IPS-18a (cell line): ENCODE data around the gene TRABD2A.
"Not testable (repeated sequence)": the region's sequence is repeated elsewhere in the genome, so short reads cannot be mapped to it uniquely, and the experiment has no call there.

Experiments
- H3K27ac ChIP-seq: one replicate; pipeline ENCODE4 v1.5.1; 2013; ENCODE audit warnings: low read length
- H3K27me3 ChIP-seq: one replicate; pipeline ENCODE4 v1.6.1; 2013; ENCODE audit warnings: mild to moderate bottlenecking, low read length; ENCODE audit not compliant: control insufficient read depth, insufficient read depth
- H3K36me3 ChIP-seq: one replicate; pipeline ENCODE4 v1.6.1; 2013; ENCODE audit warnings: low read depth, low read length; ENCODE audit not compliant: control insufficient read depth
- H3K4me1 ChIP-seq: one replicate; pipeline ENCODE4 v1.6.1; 2013; ENCODE audit warnings: low read depth, low read length; ENCODE audit not compliant: control insufficient read depth
- H3K4me3 ChIP-seq: one replicate; pipeline ENCODE4 v1.5.1; 2013; ENCODE audit warnings: low read length
- H3K9ac ChIP-seq: one replicate; pipeline ENCODE4 v1.6.1; 2013; ENCODE audit warnings: mild to moderate bottlenecking, low read length, moderate library complexity
- H3K9me3 ChIP-seq: one replicate; pipeline ENCODE4 v1.6.1; 2013; ENCODE audit warnings: low read depth, low read length; ENCODE audit not compliant: control insufficient read depth

Gene TRABD2A

GRCh38 chr2:84884449-84884848, 3.6 kb upstream of the TRABD2A start:
- Histone ChIP-seq H3K4me1 (peaks cover 4% of the 10 kb centered on the region), H3K27me3 (peaks cover 57% of the 10 kb centered on the region), H3K4me3 (no peak overlapping the region), H3K36me3 (no peaks in the 10 kb centered on the region), H3K27ac (no peak overlapping the region), H3K9ac (no peak overlapping the region), H3K9me3 (no peaks in the 10 kb centered on the region)

GRCh38 chr2:84882775-84883550, 2.1 kb upstream of the TRABD2A start:
- H3K4me1 ChIP-seq: peaks cover 4% of the 10 kb centered on the region
- H3K27me3 ChIP-seq: peaks cover 72% of the 10 kb centered on the region
- no peak overlapping the region for H3K27ac ChIP-seq

DNA sequence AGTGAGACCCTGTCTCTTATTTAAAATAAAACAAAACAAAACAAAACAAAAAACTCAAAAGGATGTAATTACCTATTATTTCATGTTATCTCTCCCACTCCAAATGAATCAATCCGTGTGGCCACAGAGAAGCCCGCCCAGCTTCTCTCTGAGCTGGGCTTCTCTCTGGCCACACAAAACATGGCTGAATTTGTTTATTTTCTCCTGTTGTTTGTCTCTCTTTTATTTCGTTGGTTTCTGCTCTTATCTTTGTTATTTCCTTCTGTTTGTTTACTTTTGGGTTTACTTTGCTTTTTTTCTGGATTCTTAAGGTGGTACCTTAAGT, 1.5 kb upstream of the TRABD2A start:
- Histone ChIP-seq H3K4me1 (peaks cover 4% of the 10 kb centered on the region), H3K27ac (no peak overlapping the region), H3K27me3 (peaks cover 77% of the 10 kb centered on the region), H3K9me3 (no peaks in the 10 kb centered on the region), H3K9ac (no peak overlapping the region), H3K36me3 (no peaks in the 10 kb centered on the region), H3K4me3 (no peak overlapping the region)

More at GRCh38 chr2:84882775-84883550, 2.1 kb upstream of the TRABD2A start:
- Histone ChIP-seq H3K9ac (no peak overlapping the region), H3K9me3 (no peaks in the 10 kb centered on the region), H3K36me3 (no peaks in the 10 kb centered on the region), H3K4me3 (no peak overlapping the region)

- no peaks in the 10 kb centered on the region for H3K36me3 ChIP-seq
- H3K4me3 ChIP-seq: peak overlapping the region; percentile 62
- peak overlapping the region; percentile 26 for H3K9ac ChIP-seq
- peaks cover 4% of the 10 kb centered on the region for H3K4me1 ChIP-seq
- no peak overlapping the region for H3K27ac ChIP-seq
- H3K27me3 ChIP-seq: peaks cover 83% of the 10 kb centered on the region
- no peaks in the 10 kb centered on the region for H3K9me3 ChIP-seq
Observed at GRCh38 chr2:84881581-84882413, 913 bp upstream of the TRABD2A start.

DNA sequence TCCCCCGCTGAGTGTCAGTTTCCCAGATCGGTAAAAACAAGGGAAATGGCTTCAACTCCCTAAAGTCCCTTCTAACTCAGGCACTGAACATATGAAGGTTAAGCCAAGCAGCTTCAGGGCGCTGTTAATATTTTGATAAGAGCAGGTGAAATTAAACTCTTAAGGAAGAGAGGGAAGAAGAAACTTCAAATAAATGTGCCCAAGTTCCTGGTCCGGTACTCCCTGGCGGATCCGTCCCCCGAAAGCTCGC, 564 bp downstream of the TRABD2A start:
- H3K9ac ChIP-seq: peak overlapping the region; percentile 26

DNA sequence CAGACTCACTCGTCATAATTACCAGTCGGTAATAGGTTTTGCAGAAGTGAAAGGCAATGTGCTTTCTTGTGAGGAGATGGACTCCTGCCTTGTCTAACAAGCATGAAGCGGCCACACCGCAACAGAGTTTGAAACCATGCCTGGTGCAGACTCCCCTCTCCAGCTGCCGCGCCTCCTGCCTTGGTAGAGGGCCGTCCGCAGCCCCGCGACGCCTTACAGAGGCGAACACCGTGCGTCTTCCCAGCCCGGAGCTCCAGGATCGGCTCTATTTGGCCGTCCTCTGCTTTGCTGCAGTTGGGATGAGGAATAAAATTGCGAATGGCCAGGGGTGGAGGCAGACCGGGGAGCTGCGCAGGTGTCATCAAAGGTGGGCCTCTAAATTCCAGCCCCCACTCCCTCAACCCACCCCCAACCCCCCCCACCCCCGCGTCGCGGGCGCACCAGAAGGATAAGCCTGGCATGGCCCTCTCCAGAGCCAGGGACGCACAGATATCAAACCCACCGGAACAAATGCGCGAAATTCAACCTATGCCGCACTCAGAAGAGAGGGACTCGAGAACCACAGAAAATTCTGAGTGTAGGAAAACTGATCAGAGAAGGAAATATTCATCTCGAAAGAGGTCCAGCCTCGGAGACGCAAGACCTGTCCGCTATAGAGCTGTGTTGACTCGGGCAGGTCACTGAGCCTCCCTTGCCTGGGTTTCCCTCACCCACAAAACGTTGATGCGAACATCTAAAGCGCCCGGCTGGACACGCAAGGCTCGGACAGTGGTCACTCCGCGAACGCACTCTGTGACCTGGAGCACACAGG, 1.1 kb downstream of the TRABD2A start:
- H3K27ac ChIP-seq: no peak overlapping the region
- peaks cover 4% of the 10 kb centered on the region for H3K4me1 ChIP-seq
- no peaks in the 10 kb centered on the region for H3K9me3 ChIP-seq
- no peaks in the 10 kb centered on the region for H3K36me3 ChIP-seq
- H3K9ac ChIP-seq: peak overlapping the region; percentile 26
- peaks cover 81% of the 10 kb centered on the region for H3K27me3 ChIP-seq
- H3K4me3 ChIP-seq: peak overlapping the region; percentile 62

More for the DNA sequence above, 564 bp downstream of the TRABD2A start:
- Histone ChIP-seq H3K4me1 (peaks cover 4% of the 10 kb centered on the region), H3K27ac (no peak overlapping the region), H3K4me3 (peak overlapping the region; percentile 62), H3K9me3 (no peaks in the 10 kb centered on the region), H3K27me3 (peaks cover 84% of the 10 kb centered on the region), H3K36me3 (no peaks in the 10 kb centered on the region)

GRCh38 chr2:84878896-84879583, 1.8 kb downstream of the TRABD2A start:
- no peak overlapping the region for H3K9ac ChIP-seq
- peaks cover 74% of the 10 kb centered on the region for H3K27me3 ChIP-seq
- no peaks in the 10 kb centered on the region for H3K9me3 ChIP-seq
- H3K4me3 ChIP-seq: no peak overlapping the region
- peaks cover 4% of the 10 kb centered on the region for H3K4me1 ChIP-seq
- H3K27ac ChIP-seq: no peak overlapping the region
- H3K36me3 ChIP-seq: no peaks in the 10 kb centered on the region

GRCh38 chr2:84878459-84878858, 2.4 kb downstream of the TRABD2A start:
- H3K9ac ChIP-seq: no peak overlapping the region
- H3K9me3 ChIP-seq: no peaks in the 10 kb centered on the region
- H3K36me3 ChIP-seq: no peaks in the 10 kb centered on the region
- no peak overlapping the region for H3K4me3 ChIP-seq
- H3K4me1 ChIP-seq: peaks cover 4% of the 10 kb centered on the region
- peaks cover 68% of the 10 kb centered on the region for H3K27me3 ChIP-seq
- H3K27ac ChIP-seq: no peak overlapping the region

DNA sequence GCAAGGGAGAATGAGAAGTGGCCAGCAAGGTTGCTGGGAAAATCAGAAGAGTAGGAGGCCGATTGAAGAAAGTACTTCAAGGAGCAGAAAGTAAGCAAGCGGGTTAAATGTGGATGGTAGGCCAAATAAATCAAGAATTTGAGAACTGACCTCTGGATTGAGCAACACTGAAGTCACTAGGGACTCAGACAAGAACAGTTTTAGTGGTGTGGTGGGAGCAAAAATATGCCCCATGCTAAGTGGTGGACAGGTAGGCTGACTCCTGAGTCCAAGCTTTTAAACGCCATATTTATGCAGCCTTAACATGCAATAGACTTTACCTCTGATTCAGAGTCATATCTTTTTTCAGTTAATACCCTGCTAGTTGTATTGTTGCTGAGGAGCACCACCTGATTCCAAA, 4.5 kb downstream of the TRABD2A start:
- H3K27me3 ChIP-seq: peaks cover 47% of the 10 kb centered on the region
- no peaks in the 10 kb centered on the region for H3K36me3 ChIP-seq
- no peak overlapping the region for H3K4me3 ChIP-seq
- no peaks in the 10 kb centered on the region for H3K9me3 ChIP-seq
- no peak overlapping the region for H3K9ac ChIP-seq
- no peak overlapping the region for H3K27ac ChIP-seq
- peaks cover 4% of the 10 kb centered on the region for H3K4me1 ChIP-seq

DNA sequence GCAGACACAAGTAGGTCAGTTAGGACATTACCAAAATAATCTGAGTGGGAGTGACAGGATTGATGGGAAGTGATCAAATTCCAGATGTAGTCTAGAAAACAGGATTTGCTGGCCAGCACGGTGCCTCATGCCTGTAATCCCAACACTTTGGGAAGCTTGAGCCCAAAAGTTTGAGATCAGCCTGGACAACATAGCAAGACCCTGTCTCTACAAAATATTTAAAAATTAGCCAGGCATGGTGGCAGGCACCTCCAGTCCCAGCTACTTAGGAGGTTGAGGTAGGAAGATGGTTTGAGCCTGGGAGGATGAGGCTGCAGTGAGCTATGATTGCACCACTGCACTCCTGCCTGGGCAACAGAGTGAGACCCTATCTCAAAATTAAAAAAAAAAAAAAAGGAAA, 5.3 kb downstream of the TRABD2A start:
- H3K9me3 ChIP-seq, H3K36me3 ChIP-seq, H3K4me3 ChIP-seq, H3K9ac ChIP-seq, H3K27ac ChIP-seq, H3K4me1 ChIP-seq: not testable (repeated sequence)
- peaks cover 39% of the 10 kb centered on the region for H3K27me3 ChIP-seq

GRCh38 chr2:84875213-84875560, 5.7 kb downstream of the TRABD2A start:
- H3K4me3 ChIP-seq: no peak overlapping the region
- H3K36me3 ChIP-seq: no peaks in the 10 kb centered on the region
- peaks cover 35% of the 10 kb centered on the region for H3K27me3 ChIP-seq
- peaks cover 3% of the 10 kb centered on the region for H3K4me1 ChIP-seq
- H3K9me3 ChIP-seq: no peaks in the 10 kb centered on the region
- no peak overlapping the region for H3K9ac ChIP-seq
- no peak overlapping the region for H3K27ac ChIP-seq
